WTC11 (cell line): ENCODE results near the gene CCDC57. TPM values are rescaled to one million over a fixed set of nuclear protein-coding genes. Genes with fewer than 3 reads are reported as not detected.

Experiments used
- ATAC-seq: fragments of 200-7000 bp; cut with Tn5 transposase; 2 replicates; pipeline ENCODE4 v1.10.0; 2021; ENCODE audit warnings: mild to moderate bottlenecking, moderate library complexity
- CTCF ChIA-PET: fragments of 300-600 bp; sonication (Branson Sonifier 250); formaldehyde crosslinking; loops from one replicate; lab custom pipeline; 2021; ENCODE audit warnings: antibody characterized with exemption; lab: Charles Lee
- POLR2A ChIA-PET: fragments of 350-600 bp; sonication (Branson Sonifier 250); formaldehyde crosslinking; loops from one replicate; lab custom pipeline; 2021; ENCODE audit warnings: antibody characterized with exemption; lab: Charles Lee
- DNase-seq: peaks from one replicate; pipeline ENCODE4 v3.0.0; 2021; ENCODE audit warnings: low spot score
- H3K27ac Mint-ChIP-seq: 2 replicates; pipeline ENCODE4 v1.8.0; 2021; ENCODE audit warnings: mixed read lengths
- H3K27me3 Mint-ChIP-seq: 2 replicates; pipeline ENCODE4 v1.8.0; 2021; ENCODE audit warnings: low read depth, mild to moderate bottlenecking, moderate library complexity, mixed read lengths
- H3K36me3 Mint-ChIP-seq: 2 replicates; pipeline ENCODE4 v1.8.0; 2021; ENCODE audit warnings: mixed read lengths
- H3K4me1 Mint-ChIP-seq: 2 replicates; pipeline ENCODE4 v1.8.0; 2022; ENCODE audit warnings: mixed read lengths
- H3K4me3 Mint-ChIP-seq: 2 replicates; pipeline ENCODE4 v1.8.0; 2021; ENCODE audit warnings: mild to moderate bottlenecking, moderate library complexity, mixed read lengths
- H3K9me3 Mint-ChIP-seq: 2 replicates; pipeline ENCODE4 v1.8.0; 2021; ENCODE audit warnings: mixed read lengths
- ARID4B ChIP-seq: sonication (generic); formaldehyde crosslinking; IDR thresholded peaks from 2 replicates; pipeline ENCODE4 v1.8.0; 2023; ENCODE audit warnings: missing genetic modification reagents, mild to moderate bottlenecking, borderline replicate concordance
- FOXP4 ChIP-seq: sonication (generic); formaldehyde crosslinking; IDR thresholded peaks from 2 replicates; pipeline ENCODE4 v1.8.0; 2022; ENCODE audit warnings: mild to moderate bottlenecking, missing genetic modification reagents
- JUN ChIP-seq: sonication (generic); formaldehyde crosslinking; IDR thresholded peaks from 2 replicates; pipeline ENCODE4 v1.8.0; 2023; ENCODE audit warnings: mild to moderate bottlenecking, missing genetic modification reagents
- NR3C1 ChIP-seq: sonication (generic); formaldehyde crosslinking; conservative IDR thresholded peaks from 2 replicates; pipeline ENCODE4 v1.8.1; 2023; ENCODE audit warnings: low read depth, mild to moderate bottlenecking, missing genetic modification reagents
- STAT6 ChIP-seq: sonication (generic); formaldehyde crosslinking; conservative IDR thresholded peaks from 2 replicates; pipeline ENCODE4 v1.8.1; 2023; ENCODE audit warnings: mild to moderate bottlenecking, low read depth, missing genetic modification reagents, moderate library complexity
- TEAD4 ChIP-seq: sonication (generic); formaldehyde crosslinking; IDR thresholded peaks from 2 replicates; pipeline ENCODE4 v1.8.0; 2022; ENCODE audit warnings: mild to moderate bottlenecking, missing genetic modification reagents
- USF1 ChIP-seq: sonication (generic); formaldehyde crosslinking; IDR thresholded peaks from 2 replicates; pipeline ENCODE4 v1.8.0; 2022; ENCODE audit warnings: mild to moderate bottlenecking, missing genetic modification reagents
- ZNF416 ChIP-seq: fragments of 250-450 bp; sonication (Bioruptor Pico); IDR thresholded peaks from 2 replicates; pipeline ENCODE4 v1.9.0; 2021; ENCODE audit warnings: mild to moderate bottlenecking, inconsistent platforms
- ZNF532 ChIP-seq: fragments of 250-450 bp; sonication (Bioruptor Pico); IDR thresholded peaks from 2 replicates; pipeline ENCODE4 v1.9.0; 2021; ENCODE audit warnings: mild to moderate bottlenecking, borderline replicate concordance
- total RNA-seq: library from RNA; stranded (reverse); gene quantifications from 3 replicates; pipeline ENCODE4 v1.2.3, GENCODE V29; 2021

Gene CCDC57
- total RNA-seq, 1 experiment from 2014 or later, result 20.0 TPM

GRCh38 chr17:82204831-82205719 lies 7.6 kb downstream of the CCDC57 start:
- TF ChIP-seq TEAD4 (CRISPR knock-in tag), result no peak
- TF ChIP-seq JUN, result no peak
- no peak for TF ChIP-seq USF1 (CRISPR knock-in tag)
- TF ChIP-seq FOXP4, result no peak
- no peak for TF ChIP-seq ZNF532 (CRISPR knock-in tag)
- TF ChIP-seq ZNF416, result no peak
- no peak for TF ChIP-seq NR3C1 (CRISPR knock-in tag)
- no peak for TF ChIP-seq ARID4B
- no peak for TF ChIP-seq STAT6
- Mint-ChIP-seq H3K36me3 (no peaks in the 10 kb centered on the region), H3K27ac (no peak overlapping the region), H3K4me1 (peaks cover 10% of the 10 kb centered on the region), H3K9me3 (no peaks in the 10 kb centered on the region), H3K27me3 (peaks cover 3% of the 10 kb centered on the region; the same call in 1 of the 2 replicates), H3K4me3 (no peak overlapping the region)
- no peak for DNase-seq
- ATAC-seq, result no peak
- ChIA-PET CTCF (interaction anchor here (0.6 to 1.2 kb wide), 10 partner anchors 16 to 349 kb away, joined by 3 to 11 read pairs (median 4); no protein-coding TSS in a partner anchor), POLR2A (no interaction called here)
